NCI-H1417 treated with DMSO at 0.1 percent for 48 hours (cell line): ENCODE data around the gene RSPH4A.
A peak's percentile ranks its signal among the peaks of the same experiment; 100 is the strongest.
"Not testable (repeated sequence)": the region's sequence is repeated elsewhere in the genome, so short reads cannot be mapped to it uniquely, and the experiment has no call there.

Source experiments
- DNase-seq: peaks from one replicate; lab custom pipeline; 2025; lab: John Stamatoyannopoulos, UW

RSPH4A gene

DNA sequence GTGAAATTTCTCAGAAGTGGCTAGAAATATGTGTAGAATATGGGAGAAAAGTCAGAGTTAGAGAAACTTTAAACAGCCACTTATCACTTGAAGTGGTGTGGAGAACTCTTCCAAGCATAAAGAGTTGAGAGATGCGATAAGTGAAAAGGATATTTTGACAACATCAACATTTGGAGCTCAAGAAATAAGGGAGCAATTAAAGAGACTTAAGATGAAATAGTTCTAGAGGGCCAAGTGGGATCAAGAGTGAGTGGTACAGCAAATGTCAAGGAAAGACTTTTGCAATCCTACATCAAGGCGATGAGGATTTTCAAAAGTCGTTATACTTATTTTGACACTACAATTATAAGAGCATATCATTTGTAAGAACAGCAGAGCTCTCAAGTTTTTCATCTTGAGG, 9.6 kb downstream of the RSPH4A start:
- no peak for DNase-seq

DNA sequence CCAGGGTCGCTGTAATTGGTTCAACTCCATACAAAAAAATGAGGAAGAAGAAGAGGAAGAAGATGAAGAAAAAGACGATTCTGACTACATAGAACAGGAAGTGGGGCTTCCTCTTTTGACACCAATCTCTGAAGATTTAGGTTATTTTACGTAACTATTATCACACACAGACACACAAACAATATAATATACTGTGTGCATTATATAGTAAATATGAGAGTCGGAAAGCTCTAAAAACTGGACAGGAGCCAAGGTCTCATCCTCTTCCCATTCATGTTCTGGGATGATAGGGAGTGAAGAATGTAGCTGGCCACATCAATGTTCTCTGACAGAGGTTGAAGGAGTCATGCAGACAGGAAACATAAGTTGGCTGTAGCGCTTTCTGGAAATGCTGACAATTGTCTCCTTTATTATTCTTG, 13.3 kb downstream of the RSPH4A start:
- DNase-seq = no peak

DNA sequence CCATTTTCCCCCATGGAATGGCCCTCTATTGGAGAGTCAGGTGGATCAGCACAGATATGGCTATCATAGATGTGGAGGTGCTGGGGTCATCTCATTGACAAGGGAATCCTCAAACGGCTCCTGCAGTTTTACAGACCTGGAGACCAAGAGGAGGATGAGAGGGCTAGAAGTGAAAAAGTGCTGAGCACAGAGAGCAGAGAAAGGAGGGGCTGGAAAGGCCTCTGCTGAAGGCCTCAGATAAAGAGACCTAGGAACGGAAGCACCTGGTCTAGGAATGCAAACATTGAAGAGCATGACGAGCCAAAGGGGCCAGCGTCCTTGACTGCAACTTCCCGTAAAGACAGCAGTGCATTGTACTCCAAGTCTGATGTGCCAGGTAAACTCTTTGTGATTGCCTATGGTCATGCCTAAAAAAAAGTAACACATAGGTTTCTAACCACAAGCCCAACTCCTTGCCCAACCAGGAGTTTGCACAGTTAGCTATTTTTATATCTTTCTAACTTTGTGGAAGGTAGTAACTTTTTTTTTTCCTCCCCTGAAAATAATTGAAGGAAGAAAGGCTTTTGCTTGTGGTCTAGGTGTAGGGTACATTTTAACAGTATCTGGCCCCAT, 15.2 kb downstream of the RSPH4A start:
- no peak for DNase-seq

DNA sequence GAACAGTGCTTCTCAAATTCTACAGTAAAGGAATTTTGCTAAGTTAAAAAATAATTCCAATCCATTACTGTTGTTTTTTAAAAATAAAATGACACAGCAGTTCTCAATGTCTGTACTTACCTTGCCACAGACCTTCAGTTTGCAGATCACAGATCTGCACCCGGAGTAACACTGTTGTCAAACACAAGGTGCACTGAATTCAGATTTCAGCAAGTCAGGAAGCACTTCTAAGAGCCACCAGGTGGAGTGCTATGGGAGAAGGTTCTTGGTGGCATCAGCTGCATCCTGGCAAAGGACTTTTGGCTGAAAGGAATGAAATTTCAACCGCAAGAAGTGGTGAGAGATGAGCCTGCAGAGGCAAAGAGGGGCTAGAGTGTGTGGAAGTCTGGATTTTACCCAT, 17.4 kb downstream of the RSPH4A start:
- DNase-seq = no peak

DNA sequence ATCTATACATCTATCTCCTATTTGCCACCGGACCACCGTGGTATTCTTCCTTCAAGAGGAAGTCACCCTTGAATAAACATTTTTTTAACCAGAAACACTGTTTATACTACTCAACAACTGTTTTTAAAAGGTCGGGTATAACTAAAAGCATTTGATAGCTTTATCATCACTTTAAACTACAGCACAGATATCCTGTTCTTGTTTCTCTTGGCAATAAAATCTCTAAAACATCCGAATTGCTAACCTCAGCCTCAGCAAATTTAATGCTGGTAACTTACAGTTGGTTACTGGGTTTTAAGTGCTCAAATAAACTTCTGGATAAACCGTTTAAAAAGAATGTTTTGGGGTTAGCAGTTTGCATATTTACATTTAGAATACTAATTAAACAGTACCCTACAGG, 31.9 kb downstream of the RSPH4A start:
- DNase-seq = no peak

DNA sequence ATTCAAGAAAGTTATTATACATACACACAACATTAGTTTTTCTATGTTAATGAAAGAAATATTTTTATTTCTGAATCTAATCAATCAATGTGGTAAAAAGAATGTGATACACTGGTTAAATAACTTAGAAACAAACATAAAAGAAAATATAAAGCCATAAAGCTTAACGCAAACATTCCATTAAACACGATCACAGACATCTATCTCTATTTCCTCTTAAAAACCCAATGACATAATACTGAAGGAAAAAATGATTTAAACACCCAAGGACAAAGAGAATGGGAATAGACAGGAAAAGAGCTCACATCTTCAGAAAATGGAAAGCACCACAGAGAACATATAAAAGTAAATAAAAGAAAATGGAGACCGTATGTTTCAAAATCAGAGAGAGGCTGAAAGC, 32.9 kb downstream of the RSPH4A start:
- no peak for DNase-seq

DNA sequence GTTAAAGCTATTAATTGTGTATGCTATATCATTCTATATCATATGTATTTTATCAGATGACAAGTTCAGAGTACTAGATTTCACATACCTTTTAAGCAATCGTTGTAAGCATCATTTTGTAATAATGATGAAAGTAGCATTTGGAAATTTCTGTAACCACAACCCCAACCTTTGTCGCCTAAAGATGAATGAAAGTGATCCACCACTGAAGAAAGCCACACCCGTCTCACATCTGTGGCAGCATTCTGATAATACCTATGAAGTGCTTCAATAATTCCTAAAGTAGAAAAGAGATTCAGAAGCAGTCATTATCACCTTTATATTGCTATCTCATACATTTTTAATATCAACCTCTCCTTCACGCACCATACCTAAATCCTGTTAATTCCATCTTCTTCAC, 35.6 kb downstream of the RSPH4A start:
- no peak for DNase-seq

DNA sequence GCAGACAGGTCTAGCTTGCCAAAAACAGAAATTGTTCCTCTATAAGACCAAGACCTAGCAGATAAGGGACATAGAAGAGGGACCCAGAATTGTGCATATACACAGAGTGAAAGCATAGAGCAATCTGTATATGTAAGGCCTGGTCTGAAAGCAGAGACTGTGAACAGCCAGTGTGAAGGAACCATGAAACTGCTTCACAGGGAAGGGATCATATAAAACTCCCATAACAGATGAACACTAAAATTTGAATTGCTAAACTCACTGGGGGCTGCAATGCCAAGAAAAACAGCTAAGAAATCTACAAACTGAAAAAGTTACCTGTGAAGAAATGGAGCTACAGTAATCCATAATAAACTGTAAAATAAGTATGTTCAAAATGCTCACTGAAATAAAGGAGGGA, 45.3 kb downstream of the RSPH4A start:
- DNase-seq = no peak

DNA sequence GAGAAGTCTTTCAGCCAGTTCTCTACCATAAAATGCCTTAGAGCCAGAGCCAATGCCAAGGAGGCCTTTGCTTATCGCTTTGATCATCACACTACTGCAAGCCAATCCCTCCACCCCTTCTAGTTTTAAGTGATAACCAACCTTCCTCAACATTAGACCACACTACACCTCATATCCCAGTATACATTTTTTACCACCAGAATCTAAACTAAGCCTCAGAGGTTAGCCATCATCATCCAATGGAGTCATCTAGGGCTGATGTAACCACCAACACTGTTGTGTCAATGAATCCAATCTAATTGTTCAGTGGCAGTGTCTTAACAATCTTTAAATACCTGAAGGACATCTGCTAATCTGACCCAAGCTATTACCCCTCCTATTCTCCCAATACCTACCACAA, 45.9 kb downstream of the RSPH4A start:
- DNase-seq = no peak

DNA sequence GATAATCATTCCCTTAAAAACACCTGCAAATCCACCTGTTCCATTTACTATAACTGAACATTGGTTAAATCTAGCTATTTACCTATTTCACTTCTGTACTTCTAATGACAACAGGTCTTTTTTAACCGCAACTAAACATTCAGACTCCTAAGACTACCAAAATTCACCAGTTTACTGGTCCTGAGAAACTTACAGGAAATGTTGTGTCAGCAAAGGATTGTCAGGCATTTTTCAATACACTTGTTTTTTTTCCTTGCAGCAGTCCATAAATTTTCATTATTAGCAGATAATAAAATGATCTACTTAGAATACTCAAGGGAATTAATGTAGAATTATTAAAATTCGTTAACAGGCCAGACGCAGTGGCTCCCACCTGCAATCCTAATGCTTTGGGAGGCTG, 47.0 kb downstream of the RSPH4A start:
- no peak for DNase-seq

DNA sequence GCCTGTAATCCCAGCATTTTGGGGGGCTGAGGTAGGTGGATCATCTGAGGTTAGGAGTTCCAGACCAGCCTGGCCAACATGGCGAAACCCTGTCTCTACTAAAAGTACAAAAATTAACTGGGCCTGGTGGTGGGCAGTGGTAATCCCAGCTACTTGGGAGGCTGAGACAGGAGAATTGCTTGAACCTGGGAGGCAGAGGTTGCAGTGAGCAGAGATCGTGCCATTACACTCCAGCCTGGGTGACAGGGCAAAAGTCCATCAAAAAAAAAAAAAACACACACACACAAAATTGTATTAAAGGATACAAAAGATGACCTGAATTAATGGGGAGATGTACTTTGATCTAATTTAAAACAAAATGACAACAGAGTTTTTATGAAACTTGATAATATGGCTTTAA, 47.9 kb downstream of the RSPH4A start:
- not testable (repeated sequence) for DNase-seq

DNA sequence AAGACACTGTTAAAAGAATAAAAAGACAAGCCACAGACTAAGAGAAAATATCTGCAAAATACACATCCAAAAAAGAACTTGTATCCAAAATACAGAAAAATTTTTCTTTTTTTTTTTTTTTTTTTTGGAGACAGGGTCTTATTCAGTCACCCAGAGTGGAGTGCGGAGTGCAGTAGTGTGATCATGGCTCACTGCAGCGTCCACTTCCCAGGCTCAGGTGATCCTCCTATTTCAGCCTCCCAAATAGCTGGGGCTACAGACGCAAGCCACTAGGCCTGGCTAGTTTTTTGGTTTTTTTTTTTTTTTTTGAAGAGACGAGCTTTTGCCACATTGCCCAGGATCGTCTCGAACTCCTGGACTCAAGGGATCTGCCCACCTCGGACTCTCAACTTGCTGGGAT, 49.2 kb downstream of the RSPH4A start:
- DNase-seq = no peak

DNA sequence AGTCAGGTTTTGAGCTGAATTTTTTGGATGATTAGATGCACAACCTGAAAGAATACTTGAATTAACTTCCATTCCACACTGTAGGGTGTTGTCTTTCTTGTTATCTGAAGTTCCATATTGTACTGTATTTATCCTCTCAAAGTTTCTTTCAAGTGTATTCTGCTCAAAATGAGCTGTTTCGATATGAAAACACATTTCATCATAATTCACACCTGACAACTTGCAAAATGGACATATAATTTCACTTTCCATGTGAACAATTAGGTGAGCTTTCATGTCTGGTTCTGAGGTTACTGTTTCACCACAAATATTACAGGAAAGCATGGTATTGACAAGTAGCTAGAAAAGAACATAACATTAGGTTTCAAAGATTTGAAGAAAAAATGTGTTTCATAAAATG, 50.6 kb downstream of the RSPH4A start:
- DNase-seq = no peak

DNA sequence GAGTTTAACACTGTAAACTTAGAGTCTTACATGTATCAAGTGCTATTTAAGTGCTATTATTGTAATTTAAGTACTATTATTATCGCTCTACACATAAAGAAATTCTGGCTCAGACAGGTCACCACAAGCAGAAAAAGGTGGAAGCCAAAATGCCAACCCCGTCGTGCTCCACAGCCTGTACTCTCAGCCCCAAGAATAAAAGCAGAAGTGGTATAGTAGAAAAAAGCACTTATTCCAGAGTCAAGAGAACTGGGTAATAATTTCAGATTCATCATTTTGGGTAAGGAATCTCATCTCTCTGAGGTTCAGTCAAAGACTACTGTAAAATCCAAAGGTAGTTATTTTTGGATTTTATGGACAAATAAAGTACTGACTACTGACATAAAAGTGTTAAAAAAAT, 51.3 kb downstream of the RSPH4A start:
- DNase-seq = no peak

DNA sequence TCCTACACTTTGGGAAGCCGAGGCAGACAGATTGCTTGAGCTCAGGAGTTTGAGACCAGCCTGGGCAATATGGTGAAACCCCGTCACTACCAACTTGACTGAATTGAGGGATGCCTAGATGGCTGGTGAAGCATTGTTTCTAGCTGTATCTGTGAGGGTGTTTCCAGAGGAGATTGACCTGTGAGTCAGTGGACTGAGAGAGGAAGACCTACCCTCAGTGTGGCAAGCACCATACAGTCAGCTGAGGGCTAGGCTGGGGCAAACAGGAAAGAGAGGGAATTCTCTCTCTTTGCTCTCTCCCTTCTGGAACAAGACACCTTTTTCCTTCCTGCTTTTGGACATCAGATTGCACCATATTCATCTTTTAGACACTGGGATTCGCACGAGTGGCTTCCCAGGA, 56.0 kb downstream of the RSPH4A start:
- no peak for DNase-seq

DNA sequence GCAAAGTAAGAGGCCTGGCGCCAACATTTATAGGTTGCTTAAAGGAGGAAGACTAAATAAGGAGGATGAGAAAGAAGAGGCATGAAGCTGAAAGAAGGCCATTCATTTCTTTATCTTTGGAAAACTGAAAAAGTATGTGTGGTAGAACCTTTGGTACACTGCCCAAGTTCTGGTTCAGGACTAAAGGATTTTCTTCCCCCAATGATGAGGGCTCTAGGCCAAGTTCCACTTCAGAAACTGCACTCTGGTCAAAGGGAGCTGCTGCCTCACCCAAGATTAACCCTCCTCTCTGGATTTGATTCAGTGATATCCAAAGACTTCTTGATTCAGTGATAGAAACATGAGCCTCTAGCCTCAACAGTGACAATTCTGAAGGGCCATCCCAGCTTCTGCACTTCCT, 59.7 kb downstream of the RSPH4A start:
- DNase-seq = no peak

DNA sequence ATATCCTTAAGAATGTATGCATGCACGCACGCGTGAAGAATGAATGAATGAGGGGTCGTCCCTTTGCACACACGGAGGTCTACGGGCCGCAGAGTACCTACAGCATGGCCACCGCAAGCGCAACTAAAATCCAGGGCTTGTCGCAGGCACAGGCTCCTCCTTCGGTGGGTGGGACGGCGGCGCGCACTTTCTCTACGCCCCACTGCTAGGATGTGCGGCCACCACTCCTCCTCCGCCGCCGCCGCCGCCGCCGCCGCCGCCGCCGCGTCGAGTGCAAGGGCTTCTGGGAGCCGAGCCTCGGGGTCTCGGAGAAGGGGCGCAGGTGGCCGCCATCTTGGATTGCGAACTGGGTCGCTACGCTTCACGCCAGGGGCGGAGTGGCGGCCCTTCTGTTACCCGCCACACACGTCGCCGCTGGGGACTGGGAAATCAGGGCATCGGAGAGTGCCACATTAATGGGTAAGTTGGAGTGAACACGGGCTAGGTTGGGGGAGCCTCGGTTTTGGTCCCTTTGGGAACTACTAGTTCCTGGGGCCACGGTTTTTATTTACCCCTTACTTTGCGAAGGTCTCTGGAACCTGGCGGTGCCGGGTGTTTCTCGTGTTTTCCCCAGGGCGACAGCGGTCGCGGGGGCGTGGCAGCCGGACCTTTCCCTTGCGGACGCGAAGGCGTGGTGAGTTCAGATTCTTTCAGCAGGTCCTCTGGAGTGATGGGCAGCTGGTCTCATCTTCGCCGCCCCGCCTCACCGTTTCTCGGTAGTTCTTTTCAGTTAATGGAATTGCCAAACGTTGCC, 64.8 kb downstream of the RSPH4A start, which contains the start of gene KPNA5:
KPNA5 (plus strand) TSS at position 332 of the 793 bp plus-strand sequence; CDS start at position 456, 124 bp downstream.
- peak; percentile 72 for DNase-seq

DNA sequence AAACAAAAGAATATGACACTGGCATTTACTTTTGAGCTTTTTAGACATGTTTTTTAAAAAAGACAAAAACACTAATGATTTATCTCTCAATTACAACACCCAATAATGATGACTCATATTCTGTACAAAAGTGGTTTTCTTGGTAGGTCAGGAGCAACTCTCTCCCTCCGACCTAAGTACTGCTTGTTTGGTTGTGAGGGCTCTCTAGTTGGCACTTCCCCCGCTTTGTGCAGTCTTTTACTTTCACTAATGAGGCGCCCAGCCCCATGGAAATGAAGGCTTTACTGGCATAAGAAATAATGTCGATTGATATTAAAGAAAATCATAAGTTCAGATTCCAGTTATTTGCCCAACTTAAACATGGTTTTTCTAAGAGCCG, 66.0 kb downstream of the RSPH4A start:
- DNase-seq = no peak
